ENCODE measurements around the gene DOCK7. TPM values are rescaled to one million over a fixed set of nuclear protein-coding genes. Genes with fewer than 3 reads are reported as not detected.

The DOCK7 gene
- total RNA-seq, 1 donor from 2014 or later = 63.7 TPM

GRCh38 chr1:62597281-62597680 is 90.9 kb downstream of the DOCK7 start, which contains the start of gene ANGPTL3:
ANGPTL3 (plus strand) TSS chr1:62597520; CDS start chr1:62597567, 47 bp downstream.
- Mint-ChIP-seq H3K4me1 (peaks cover 4% of the 10 kb centered on the region), H3K36me3 (peaks cover 8% of the 10 kb centered on the region), H3K9me3 (no peaks in the 10 kb centered on the region), H3K27ac (no peak within 1 kb of the TSS), H3K27me3 (ENCODE audit: low read depth) (no peaks in the 10 kb centered on the region), H3K4me3 (no peak within 1 kb of the TSS)
- no peak for DNase-seq (ENCODE audit: low spot score in 2 of 2, unreplicated experiment in 2 of 2)
- no peak for TF ChIP-seq CTCF (IDR thresholded peaks at IDR 0.05; ENCODE audit: unreplicated experiment)

GRCh38 chr1:62595647-62596046 is 92.5 kb downstream of the DOCK7 start:
- Mint-ChIP-seq H3K9me3 (peaks cover 10% of the 10 kb centered on the region), H3K36me3 (peaks cover 16% of the 10 kb centered on the region), H3K27ac (no peak overlapping the region), H3K27me3 (ENCODE audit: low read depth) (no peaks in the 10 kb centered on the region), H3K4me3 (no peak overlapping the region), H3K4me1 (peaks cover 4% of the 10 kb centered on the region)
- no peak for TF ChIP-seq CTCF (IDR thresholded peaks at IDR 0.05; ENCODE audit: unreplicated experiment)
- no peak for DNase-seq (ENCODE audit: low spot score in 2 of 2, unreplicated experiment in 2 of 2)

GRCh38 chr1:62593825-62594394 is 94.3 kb downstream of the DOCK7 start:
- peaks cover 18% of the 10 kb centered on the region for H3K36me3 Mint-ChIP-seq
- H3K27ac Mint-ChIP-seq = peak overlapping the region; percentile 78
- TF ChIP-seq CTCF (IDR thresholded peaks at IDR 0.05; ENCODE audit: unreplicated experiment) = no peak
- DNase-seq (ENCODE audit: low spot score in 2 of 2, unreplicated experiment in 2 of 2) = no peak
- no peaks in the 10 kb centered on the region for H3K27me3 Mint-ChIP-seq (ENCODE audit: low read depth)
- no peak overlapping the region for H3K4me3 Mint-ChIP-seq
- H3K9me3 Mint-ChIP-seq = peaks cover 10% of the 10 kb centered on the region
- H3K4me1 Mint-ChIP-seq = peaks cover 11% of the 10 kb centered on the region

- no peak overlapping the region for H3K27ac Mint-ChIP-seq
- peaks cover 11% of the 10 kb centered on the region for H3K4me1 Mint-ChIP-seq
- no peaks in the 10 kb centered on the region for H3K27me3 Mint-ChIP-seq (ENCODE audit: low read depth)
- H3K9me3 Mint-ChIP-seq = peaks cover 10% of the 10 kb centered on the region
- H3K4me3 Mint-ChIP-seq = no peak overlapping the region
- H3K36me3 Mint-ChIP-seq = peaks cover 12% of the 10 kb centered on the region
- no peak for TF ChIP-seq CTCF (IDR thresholded peaks at IDR 0.05; ENCODE audit: unreplicated experiment)
- no peak for DNase-seq (ENCODE audit: low spot score in 2 of 2, unreplicated experiment in 2 of 2)
Measured at GRCh38 chr1:62590970-62591368, 97.2 kb downstream of the DOCK7 start.

- Mint-ChIP-seq H3K4me1 (peaks cover 11% of the 10 kb centered on the region), H3K27ac (peak overlapping the region; percentile 19), H3K9me3 (peaks cover 10% of the 10 kb centered on the region), H3K36me3 (peaks cover 16% of the 10 kb centered on the region), H3K27me3 (ENCODE audit: low read depth) (no peaks in the 10 kb centered on the region), H3K4me3 (no peak overlapping the region)
- no peak for TF ChIP-seq CTCF (IDR thresholded peaks at IDR 0.05; ENCODE audit: unreplicated experiment)
- no peak for DNase-seq (ENCODE audit: low spot score in 2 of 2, unreplicated experiment in 2 of 2)
Measured at GRCh38 chr1:62590255-62590969, 97.8 kb downstream of the DOCK7 start.
